Fibroblast of peridontal ligament (primary cell): Measurements from ENCODE around the gene TMEM205.
"Not testable (repeated sequence)": the region's sequence is repeated elsewhere in the genome, so short reads cannot be mapped to it uniquely, and the experiment has no call there.

ENCODE experiments used
- DNase-seq: peaks from one replicate; pipeline ENCODE4 v3.0.0-alpha.2; 2010; ENCODE audit errors: extremely low read depth

TMEM205 gene

DNA sequence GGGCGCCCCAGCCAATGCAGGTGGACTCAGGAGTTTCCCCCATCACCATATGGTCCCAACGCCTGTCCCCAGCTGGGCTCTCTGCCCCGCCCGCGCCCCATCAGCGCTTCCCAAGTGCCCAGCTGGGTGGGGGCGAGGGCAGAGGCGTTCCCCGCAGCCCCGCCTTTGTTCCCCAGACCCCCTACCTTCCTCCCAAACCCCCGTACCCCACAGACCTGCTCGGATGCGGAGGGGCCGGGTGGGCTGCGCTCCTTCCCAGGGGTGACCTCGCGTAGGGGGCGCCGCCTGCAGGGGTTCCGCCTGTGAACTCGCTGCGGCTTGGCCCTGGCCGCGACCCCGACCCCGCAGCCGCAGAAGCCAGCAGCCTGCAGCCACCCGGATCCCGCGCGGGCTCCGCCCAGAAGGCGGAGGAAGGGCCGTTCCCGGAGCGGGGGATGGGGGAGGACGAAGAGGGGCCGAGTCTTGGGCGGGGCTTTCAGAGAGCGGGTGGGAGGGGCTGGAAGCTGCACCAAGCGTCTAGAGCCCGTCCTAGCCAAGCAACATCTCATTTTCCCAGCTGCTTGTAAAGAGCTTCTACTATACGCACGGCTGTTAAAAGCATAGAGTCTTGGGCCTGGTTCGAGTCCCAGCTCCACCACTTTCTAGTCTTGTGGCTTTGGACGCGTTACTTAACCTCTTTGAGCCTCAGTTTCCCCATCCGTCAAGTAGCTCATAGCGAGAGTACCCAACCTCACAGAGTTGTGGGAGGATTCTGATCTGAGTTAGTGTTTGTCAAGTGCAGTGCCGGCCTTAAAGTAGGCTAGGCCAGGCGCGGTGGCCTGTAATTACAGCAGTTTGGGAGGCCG, 6.6 kb downstream of the TMEM205 start, which contains the start of gene RAB3D:
RAB3D (minus strand) TSS at position 404 of the 845 bp plus-strand sequence. CDS start 2,258 bp downstream, outside the sequence.
- DNase-seq = peak; percentile 85

GRCh38 chr19:11338569-11339253, 7.4 kb downstream of the TMEM205 start:
- DNase-seq = no peak

- DNase-seq = no peak
These were observed 7.9 kb downstream of the TMEM205 start for GRCh38 chr19:11338121-11338520.

DNA sequence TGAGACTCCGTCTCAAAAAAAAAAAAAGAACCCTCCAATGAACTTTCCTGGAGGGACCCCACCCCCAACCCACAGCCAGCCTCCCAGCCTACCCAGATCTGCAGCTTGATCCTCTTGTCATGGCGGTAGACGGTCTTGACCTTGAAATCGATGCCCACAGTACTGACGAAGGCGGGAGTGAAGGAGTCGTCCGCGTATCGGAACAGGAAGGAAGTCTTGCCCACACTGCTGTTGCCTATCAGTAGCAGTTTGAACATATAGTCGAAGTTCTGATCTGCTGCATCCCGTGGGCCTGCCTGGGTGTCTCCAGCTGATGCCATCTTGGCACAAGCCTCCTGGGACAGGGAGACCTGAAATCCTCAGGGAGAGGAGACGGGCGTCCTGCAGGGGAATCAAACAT, 9.0 kb downstream of the TMEM205 start:
- no peak for DNase-seq

DNA sequence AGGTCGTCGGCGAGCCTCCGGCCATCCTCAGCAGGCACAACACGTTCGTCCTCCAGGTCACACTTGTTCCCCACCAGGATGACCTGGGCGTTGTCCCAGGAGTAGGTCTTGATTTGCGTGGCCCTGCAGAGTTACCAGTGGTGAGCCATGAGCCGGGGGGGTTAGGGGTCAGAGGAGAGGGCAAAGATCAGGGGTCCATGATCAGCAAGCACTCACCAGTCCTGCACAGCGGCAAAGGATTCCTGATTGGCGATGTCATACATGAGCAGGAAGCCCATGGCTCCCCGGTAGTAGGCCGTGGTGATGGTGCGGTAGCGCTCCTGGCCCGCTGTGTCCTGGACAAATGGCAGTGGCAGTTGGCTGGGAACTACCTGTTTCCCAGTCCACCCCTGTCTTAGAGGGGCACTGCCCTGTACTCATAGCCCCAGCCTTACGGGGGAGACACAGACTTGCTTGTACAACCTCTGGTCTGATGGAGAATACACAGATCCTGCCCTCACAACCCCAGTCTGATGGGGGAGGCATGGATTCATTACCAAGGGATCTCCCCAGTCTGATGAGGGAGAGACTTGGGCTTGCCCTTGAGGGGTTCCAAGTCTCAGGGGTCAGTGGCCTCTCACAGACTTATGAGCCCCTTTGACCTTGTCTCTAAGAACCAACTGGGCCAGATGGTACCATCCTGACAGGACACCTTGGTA, 10.5 kb downstream of the TMEM205 start:
- DNase-seq = no peak

DNA sequence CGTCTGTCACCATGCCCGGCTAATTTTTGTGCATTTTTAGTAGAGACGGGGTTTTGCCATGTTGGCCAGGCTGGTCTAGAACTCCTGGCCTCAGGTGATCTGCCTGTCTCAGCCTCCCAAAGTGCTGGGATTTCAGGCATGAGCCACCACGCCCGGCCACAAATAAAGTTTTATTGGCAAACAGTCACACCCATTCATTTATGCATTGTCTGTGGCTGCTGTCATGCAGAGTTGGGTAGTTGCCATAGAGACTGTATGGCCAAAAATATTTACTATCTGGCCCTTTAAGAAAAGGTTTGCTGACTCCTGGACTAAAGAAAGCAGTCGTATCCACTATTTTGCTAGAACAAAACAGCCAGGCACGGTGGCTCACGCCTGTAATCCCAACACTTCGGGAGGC, 12.2 kb downstream of the TMEM205 start:
- not testable (repeated sequence) for DNase-seq

DNA sequence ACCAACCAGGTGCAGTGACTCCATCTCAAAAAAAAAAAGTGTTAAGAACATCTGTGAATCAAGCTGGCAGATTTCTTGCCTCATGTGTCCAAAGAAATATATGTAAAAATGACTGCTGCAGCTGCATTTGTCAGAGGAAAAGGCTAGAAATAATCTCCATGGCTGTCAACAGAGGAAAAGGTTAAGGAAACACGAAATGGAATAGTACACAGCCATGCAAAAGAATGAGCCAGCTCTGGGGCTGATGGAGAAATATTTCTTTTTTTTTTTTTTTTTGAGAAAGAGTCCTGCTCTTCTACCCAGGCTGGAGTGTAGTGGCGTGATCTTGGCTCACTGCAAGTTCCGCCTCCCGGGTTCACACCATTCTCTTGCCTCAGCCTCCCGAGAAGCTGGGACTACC, 13.2 kb downstream of the TMEM205 start:
- no peak for DNase-seq

GRCh38 chr19:11331502-11331901, 14.6 kb downstream of the TMEM205 start:
- DNase-seq = no peak

DNA sequence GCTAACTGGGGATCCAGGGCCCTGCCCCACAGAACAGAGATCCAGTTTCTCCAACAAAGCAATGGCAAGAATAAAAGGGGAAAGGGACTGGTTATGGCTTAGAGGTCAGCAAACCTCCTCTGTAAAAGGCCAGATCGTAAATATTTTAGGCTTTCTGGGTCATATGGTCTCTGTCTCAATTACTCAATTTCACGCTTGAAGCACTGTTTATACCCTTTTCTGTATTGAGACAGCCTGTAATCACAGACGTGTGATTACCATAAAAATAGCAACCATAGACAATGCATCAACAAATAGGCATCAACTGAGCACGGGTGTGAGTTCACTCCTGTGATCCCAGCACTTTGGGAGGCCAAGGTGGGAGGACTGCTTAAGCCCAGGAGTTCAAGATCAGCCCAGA, 15.9 kb downstream of the TMEM205 start:
- no peak for DNase-seq

DNA sequence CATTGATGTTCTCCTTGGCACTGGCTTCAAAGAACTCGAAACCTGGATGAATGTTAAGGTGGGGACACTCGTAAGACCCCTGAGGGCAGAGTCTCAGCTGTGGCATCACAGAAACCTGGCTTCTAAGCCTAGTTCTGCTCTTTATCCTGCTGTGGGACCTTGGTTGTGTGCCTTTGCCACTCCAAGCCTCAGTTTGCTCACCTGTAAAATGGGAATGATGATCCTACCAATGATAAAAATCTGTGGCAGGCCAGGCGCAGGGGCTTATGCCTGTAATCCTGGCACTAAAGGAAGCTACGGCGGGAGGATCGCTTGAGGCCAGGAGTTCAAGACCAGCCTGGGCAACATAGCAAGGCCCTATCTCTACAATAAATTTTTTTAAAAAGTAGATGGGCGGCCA, 20.5 kb downstream of the TMEM205 start:
- DNase-seq = no peak

GRCh38 chr19:11324748-11325389, 21.2 kb downstream of the TMEM205 start:
- DNase-seq = no peak

GRCh38 chr19:11324079-11324661, 21.9 kb downstream of the TMEM205 start:
- DNase-seq = peak; percentile 96

GRCh38 chr19:11323601-11324078, 22.4 kb downstream of the TMEM205 start:
- DNase-seq = peak; percentile 3

DNA sequence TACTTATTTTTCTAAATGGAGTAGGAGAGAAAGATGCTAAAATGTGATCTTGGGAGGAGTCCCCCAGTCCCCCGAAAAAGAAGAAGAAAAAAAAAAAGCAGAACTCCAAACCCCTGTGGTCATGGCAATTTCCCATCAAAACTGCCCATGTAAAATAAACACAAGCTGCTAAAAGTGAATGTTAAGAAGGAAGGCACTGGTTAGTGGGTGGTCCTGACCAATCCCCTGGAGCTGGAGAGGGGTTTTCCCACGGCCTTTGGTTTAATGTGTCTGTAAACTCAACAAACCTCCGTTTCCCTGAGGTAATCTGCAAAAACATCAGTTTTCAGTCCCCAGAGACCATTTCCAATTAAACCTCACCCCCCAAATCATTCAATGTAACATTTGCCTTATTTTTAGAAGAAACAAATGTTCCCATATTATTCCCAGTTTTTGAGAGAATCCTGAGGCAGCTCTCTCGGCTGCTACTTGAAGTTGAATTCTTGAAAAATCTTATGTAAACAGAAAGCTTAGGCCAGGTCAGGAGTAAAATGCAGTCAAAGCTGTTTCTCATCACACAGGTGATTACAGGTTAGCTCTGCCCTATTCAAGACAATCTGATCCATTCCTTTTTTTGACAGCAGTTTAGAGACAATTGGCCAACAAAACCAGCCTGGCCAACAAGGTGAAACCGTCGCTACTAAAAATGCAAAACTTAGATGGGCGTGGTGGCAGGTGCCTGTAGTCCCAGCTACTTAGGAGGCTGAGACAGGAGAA, 23.6 kb downstream of the TMEM205 start:
- DNase-seq = peak; percentile 25

DNA sequence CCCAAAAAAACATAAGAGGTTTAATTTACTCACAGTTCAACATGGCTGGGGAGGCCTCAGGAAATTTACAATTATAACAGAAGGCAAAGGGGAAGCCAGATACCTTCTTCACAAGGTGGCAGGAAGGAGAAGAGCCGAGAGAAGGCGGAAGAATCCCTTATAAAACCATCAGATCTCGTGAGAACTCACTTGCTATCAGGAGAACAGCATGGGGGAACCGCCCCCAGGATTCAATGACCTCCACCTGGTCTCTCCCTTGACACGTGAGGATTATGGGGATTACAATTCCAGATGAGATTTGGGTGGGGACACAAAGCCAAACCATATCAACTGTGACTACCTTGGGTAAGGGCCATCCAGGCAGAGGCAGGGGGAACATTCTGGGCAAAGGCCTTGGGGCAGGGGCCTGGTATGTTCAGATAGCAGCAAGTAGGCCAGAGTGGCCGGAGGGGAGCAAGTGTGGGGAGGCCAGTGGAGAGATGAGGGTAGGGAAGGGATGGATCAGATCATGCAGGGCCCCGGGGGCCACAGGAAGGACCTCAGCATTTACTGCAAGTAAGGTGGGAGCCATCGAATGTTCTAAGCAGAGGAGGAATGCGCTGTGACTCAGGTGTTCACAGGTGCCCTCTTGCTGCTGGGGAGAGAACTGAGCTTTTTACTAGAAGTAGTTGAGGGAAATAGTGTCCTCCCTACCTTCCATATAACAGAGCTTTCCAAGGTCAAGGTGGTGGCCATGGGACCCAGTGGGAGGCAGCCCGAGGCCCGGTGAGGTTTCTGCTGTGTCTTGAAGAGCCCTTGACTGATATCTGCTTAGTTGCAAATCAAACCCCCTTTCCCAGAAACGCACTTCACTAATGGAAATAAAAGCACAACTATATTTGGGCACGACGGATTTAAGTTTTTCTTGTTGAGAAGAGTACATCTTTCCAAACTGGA, 24.6 kb downstream of the TMEM205 start:
- no peak for DNase-seq

GRCh38 chr19:11320278-11320995, 25.6 kb downstream of the TMEM205 start:
- not testable (repeated sequence) for DNase-seq

GRCh38 chr19:11306337-11306736, 39.7 kb downstream of the TMEM205 start:
- no peak for DNase-seq

- DNase-seq = no peak
These were observed 41.1 kb downstream of the TMEM205 start for GRCh38 chr19:11304936-11305335.

- no peak for DNase-seq
These were observed 45.3 kb downstream of the TMEM205 start for GRCh38 chr19:11300811-11301120.
